Activated naive CD8-positive, alpha-beta T cell (primary cell): ENCODE measurements around the gene STK32B.

ENCODE experiments used
- H3K27ac Mint-ChIP-seq: one replicate; pipeline ENCODE4 v1.8.0; 2021; ENCODE audit warnings: mixed read lengths
- H3K27me3 Mint-ChIP-seq: one replicate; pipeline ENCODE4 v1.8.0; 2021; ENCODE audit warnings: mixed read lengths
- H3K36me3 Mint-ChIP-seq: one replicate; pipeline ENCODE4 v1.8.0; 2021; ENCODE audit warnings: mixed read lengths
- H3K4me1 Mint-ChIP-seq: one replicate; pipeline ENCODE4 v1.8.0; 2021; ENCODE audit warnings: low read depth, mixed read lengths
- H3K4me3 Mint-ChIP-seq: one replicate; pipeline ENCODE4 v1.8.0; 2021; ENCODE audit warnings: mild to moderate bottlenecking, mixed read lengths
- H3K9me3 Mint-ChIP-seq: one replicate; pipeline ENCODE4 v1.8.0; 2021; ENCODE audit warnings: low read depth, mixed read lengths

The STK32B gene

DNA sequence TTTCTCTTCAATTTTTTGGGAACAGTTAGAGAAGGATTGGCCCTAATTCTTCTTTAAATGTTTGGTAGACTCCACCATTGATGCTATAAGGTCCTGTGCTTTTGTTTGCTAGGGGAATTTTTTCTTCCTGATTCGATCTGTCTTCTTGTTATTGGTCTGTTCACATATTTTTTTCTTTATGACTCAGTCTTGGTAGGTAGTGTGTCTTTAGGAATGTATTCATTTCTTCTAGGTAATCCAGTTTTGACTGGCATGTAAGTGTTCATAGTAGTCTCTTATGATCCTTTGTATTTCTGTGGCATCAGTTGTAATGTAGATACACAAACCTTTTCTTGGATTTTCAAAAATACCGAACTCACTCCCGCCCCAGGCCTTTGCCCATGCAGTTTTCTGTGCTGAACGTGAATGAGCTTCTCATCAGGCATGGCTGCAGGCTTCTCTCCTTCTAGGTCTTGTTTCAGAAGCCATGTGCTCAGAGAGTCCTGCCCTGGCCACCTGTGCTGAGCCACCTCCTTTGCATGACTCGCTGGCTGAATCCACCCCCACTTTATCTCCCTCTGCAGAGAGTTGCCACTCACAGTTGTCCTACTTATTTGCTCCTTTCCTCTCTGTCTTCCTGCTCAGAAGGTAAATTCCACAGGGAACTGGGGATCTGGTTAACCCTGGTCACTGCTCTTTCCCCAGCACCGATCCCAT is 67.0 kb downstream of the STK32B start:
- H3K9me3 Mint-ChIP-seq: no peaks in the 10 kb centered on the region
- H3K4me1 Mint-ChIP-seq: no peaks in the 10 kb centered on the region
- H3K4me3 Mint-ChIP-seq: no peak overlapping the region
- H3K27ac Mint-ChIP-seq: no peak overlapping the region
- no peaks in the 10 kb centered on the region for H3K36me3 Mint-ChIP-seq
- H3K27me3 Mint-ChIP-seq: no peaks in the 10 kb centered on the region

DNA sequence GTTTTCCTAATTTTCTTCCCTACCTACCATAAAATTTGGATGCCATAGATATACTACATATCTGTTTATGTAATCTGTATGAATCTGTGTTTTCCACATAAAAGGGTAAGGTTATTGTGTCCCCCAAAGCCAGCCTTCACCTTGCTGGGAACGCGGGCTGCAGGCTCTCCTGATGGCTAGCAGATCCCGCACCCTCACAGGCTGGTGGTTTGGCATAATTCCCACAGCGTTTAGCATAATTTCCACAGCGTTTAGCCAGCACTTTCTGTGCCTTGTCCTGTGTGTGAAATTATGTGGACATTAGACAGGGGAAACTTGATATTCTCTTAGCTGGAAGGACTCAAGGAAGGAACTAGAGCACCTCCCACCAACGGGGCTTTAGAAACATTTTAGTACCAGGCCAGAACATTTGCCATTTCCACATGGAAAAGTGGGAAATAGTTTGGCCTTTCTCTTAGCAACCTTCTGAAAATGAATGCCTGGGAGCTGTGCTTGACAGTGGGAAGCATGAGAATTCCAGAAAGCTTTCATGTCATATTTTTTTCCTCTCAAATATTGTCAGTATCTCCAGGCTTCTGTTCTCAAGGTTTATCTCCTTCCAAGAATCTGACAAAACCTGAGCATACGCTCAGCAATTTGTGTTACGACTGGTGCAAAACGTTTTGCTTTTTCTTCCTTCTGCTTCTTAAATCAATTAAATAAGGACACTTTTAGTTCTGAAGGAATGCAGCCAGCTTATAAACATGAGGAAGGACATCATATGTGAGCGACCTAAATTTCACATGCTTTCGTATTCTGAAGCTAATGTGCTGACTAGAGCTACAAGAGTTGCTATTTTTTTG is 67.9 kb downstream of the STK32B start:
- H3K27me3 Mint-ChIP-seq: no peaks in the 10 kb centered on the region
- no peaks in the 10 kb centered on the region for H3K4me1 Mint-ChIP-seq
- H3K27ac Mint-ChIP-seq: no peak overlapping the region
- H3K36me3 Mint-ChIP-seq: no peaks in the 10 kb centered on the region
- no peaks in the 10 kb centered on the region for H3K9me3 Mint-ChIP-seq
- no peak overlapping the region for H3K4me3 Mint-ChIP-seq

- H3K9me3 Mint-ChIP-seq: no peaks in the 10 kb centered on the region
- H3K36me3 Mint-ChIP-seq: no peaks in the 10 kb centered on the region
- H3K27ac Mint-ChIP-seq: no peak overlapping the region
- H3K4me1 Mint-ChIP-seq: no peaks in the 10 kb centered on the region
- no peak overlapping the region for H3K4me3 Mint-ChIP-seq
- peaks cover 6% of the 10 kb centered on the region for H3K27me3 Mint-ChIP-seq
These were observed 68.8 kb downstream of the STK32B start for GRCh38 chr4:5120067-5120466.

DNA sequence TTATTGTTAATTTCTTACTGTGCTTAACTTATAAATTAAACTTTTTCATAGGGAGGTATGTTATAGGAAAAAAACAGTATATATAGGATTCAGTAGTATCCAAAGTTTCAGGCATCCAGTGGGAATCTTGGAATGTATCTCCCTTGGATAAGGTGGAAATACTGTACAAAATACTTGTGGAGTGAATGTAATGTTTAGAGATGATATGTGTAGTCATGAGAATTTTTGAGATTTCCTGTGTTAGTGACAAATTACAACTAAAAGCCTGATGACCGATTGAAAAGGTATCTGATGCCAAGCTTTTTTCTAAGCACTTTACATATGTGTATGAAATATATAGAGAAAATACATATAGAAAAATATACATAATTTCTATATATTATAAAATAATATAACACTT is 69.2 kb downstream of the STK32B start:
- H3K27ac Mint-ChIP-seq: no peak overlapping the region
- H3K36me3 Mint-ChIP-seq: no peaks in the 10 kb centered on the region
- no peaks in the 10 kb centered on the region for H3K9me3 Mint-ChIP-seq
- H3K27me3 Mint-ChIP-seq: peaks cover 6% of the 10 kb centered on the region
- no peak overlapping the region for H3K4me3 Mint-ChIP-seq
- H3K4me1 Mint-ChIP-seq: no peaks in the 10 kb centered on the region

DNA sequence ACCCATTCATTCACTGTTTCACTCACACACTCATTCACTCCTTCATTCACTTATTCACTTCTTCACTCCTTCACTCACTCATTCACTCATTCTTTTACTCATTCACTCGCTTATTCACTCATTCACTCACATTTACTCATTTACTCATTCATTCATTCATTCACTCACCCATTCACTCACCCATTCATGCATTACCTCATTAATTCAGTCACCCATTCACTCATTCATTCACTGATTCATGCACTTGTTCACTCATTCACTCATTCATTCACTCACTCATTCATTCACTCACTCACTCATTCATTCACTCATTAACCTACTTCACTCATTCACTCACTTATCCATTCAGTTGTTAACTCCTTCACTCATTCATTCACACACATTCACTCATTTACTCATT is 70.8 kb downstream of the STK32B start:
- no peaks in the 10 kb centered on the region for H3K9me3 Mint-ChIP-seq
- H3K4me3 Mint-ChIP-seq: no peak overlapping the region
- no peaks in the 10 kb centered on the region for H3K36me3 Mint-ChIP-seq
- H3K4me1 Mint-ChIP-seq: no peaks in the 10 kb centered on the region
- H3K27ac Mint-ChIP-seq: no peak overlapping the region
- H3K27me3 Mint-ChIP-seq: peaks cover 10% of the 10 kb centered on the region

- Mint-ChIP-seq H3K27me3 (peaks cover 11% of the 10 kb centered on the region), H3K9me3 (no peaks in the 10 kb centered on the region), H3K4me1 (no peaks in the 10 kb centered on the region), H3K36me3 (no peaks in the 10 kb centered on the region), H3K4me3 (no peak overlapping the region), H3K27ac (no peak overlapping the region)
These were observed 73.6 kb downstream of the STK32B start for GRCh38 chr4:5124876-5125275.

GRCh38 chr4:5125321-5125720 is 74.0 kb downstream of the STK32B start:
- H3K27ac Mint-ChIP-seq: no peak overlapping the region

DNA sequence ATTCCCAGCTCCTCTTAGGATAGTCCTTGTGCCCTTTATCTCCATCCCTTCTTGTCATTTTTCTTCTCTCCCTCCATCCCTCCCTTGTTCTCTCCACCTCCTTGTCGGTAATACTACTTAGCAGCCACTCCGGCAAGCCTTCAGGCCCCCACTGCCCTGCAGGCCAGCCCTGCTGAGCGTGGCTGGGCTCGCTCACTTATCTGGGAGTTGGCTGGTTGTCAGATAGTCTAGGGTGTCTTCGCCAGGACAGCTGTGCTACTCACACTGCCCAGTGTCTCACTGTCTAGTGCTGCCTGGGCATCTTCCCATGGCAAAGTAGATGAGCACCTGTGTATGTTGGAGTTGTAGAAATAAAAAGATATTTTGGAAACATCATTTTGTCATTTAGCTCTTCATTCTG is 75.0 kb downstream of the STK32B start:
- Mint-ChIP-seq H3K27ac (no peak overlapping the region), H3K4me3 (no peak overlapping the region)

More at GRCh38 chr4:5125321-5125720, 74.0 kb downstream of the STK32B start:
- H3K4me3 Mint-ChIP-seq: no peak overlapping the region
- H3K9me3 Mint-ChIP-seq: no peaks in the 10 kb centered on the region
- H3K27me3 Mint-ChIP-seq: peaks cover 11% of the 10 kb centered on the region
- no peaks in the 10 kb centered on the region for H3K4me1 Mint-ChIP-seq
- H3K36me3 Mint-ChIP-seq: no peaks in the 10 kb centered on the region

GRCh38 chr4:5126857-5127256 is 75.6 kb downstream of the STK32B start:
- Mint-ChIP-seq H3K27ac (no peak overlapping the region), H3K9me3 (peaks cover 5% of the 10 kb centered on the region), H3K27me3 (peaks cover 18% of the 10 kb centered on the region), H3K4me3 (no peak overlapping the region), H3K4me1 (no peaks in the 10 kb centered on the region), H3K36me3 (no peaks in the 10 kb centered on the region)

More for the DNA sequence above, 75.0 kb downstream of the STK32B start:
- Mint-ChIP-seq H3K36me3 (no peaks in the 10 kb centered on the region), H3K4me1 (no peaks in the 10 kb centered on the region), H3K9me3 (no peaks in the 10 kb centered on the region), H3K27me3 (peaks cover 13% of the 10 kb centered on the region)

DNA sequence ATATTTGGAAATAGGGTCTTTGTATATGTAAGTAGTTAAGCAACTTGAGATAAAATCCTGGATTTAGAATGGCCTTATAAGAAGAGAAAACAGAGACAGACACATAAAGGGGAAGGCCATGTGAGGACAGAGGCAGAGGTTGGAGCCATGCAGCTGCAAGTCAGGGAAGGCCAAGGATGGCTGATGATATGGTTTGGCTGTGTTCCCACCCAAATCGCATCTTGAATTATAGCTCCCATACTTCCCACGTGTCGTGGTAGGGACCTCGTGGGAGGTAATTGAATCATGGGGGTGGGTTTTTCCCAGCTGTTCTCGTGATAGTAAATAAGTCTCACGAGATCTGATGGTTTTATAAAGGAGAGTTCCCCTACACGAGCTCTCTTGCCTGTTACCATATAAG is 76.3 kb downstream of the STK32B start:
- Mint-ChIP-seq H3K36me3 (no peaks in the 10 kb centered on the region), H3K27me3 (peaks cover 19% of the 10 kb centered on the region), H3K27ac (no peak overlapping the region), H3K9me3 (peaks cover 7% of the 10 kb centered on the region), H3K4me3 (no peak overlapping the region), H3K4me1 (no peaks in the 10 kb centered on the region)

DNA sequence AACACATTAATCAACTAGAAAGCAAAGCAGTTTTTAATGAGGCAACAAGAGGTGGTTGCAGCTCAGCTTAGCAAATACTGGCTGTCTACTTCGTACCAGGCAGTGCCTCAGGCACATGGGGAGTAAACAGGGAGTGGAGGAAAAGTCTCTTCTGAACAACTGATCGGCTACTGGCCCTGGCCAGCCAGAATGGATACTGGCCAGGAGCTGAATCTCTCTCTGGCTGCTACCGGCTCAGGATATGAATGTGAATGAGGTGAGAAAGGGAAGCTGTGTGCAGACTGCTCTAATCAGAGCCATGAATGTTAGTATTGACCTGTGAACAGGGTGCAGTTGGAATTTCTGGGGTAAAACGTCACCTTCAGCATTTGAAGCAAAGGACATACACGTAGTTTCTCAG is 77.3 kb downstream of the STK32B start:
- no peaks in the 10 kb centered on the region for H3K36me3 Mint-ChIP-seq
- H3K4me3 Mint-ChIP-seq: no peak overlapping the region
- H3K27me3 Mint-ChIP-seq: peaks cover 19% of the 10 kb centered on the region
- peaks cover 7% of the 10 kb centered on the region for H3K9me3 Mint-ChIP-seq
- H3K27ac Mint-ChIP-seq: no peak overlapping the region
- no peaks in the 10 kb centered on the region for H3K4me1 Mint-ChIP-seq

DNA sequence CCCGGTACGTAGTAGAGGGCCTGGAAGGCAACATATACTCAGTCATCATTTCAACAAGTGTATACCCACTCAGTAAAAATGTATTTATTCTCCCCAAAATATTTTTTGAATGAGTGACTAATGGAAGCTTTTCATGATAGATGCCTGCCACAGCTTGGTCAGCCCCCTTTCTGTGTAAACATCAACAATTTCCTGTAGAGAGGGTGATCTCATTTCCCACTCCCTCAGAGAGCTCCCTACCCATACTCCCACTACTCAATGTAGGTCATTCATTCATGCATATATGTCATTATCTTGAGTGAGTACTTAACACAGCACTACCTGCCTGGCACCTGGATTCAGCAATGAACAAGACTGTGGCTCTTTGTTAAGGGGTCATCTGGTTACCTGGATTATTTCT is 81.9 kb downstream of the STK32B start:
- Mint-ChIP-seq H3K9me3 (peaks cover 7% of the 10 kb centered on the region), H3K4me1 (no peaks in the 10 kb centered on the region), H3K27ac (no peak overlapping the region), H3K27me3 (peaks cover 8% of the 10 kb centered on the region), H3K36me3 (no peaks in the 10 kb centered on the region), H3K4me3 (no peak overlapping the region)

DNA sequence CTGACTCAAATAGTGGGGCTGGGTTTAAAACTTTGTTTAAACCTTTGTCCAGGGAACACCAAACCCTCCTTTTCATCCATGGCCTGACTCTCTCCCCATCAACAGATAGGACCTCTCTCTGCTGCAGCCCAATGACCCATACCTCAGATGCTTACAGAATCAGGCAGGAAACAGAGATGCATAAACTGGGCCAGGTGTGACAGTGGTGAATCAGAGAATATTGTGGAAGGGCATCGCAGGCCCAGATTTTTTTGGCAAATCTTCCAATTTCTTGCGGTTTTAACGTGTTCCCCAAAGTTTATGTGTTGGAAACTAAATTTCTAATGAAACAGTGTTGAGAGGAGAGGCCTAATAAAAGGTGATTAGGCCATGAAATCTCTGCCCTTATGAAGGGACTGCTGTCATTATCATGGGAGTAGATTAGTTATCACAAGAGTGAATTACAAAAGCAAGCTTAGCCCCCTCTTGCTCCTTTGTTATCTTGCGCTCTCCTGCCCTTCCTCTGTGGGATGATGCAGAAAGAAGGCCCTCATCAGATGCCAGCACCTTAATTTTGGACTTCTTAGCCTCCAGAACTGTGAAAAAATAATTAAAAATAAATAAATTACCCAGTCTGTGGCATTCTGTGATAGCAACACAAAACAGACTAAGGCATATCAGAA is 82.8 kb downstream of the STK32B start:
- H3K9me3 Mint-ChIP-seq: peaks cover 7% of the 10 kb centered on the region
- no peaks in the 10 kb centered on the region for H3K4me1 Mint-ChIP-seq
- H3K36me3 Mint-ChIP-seq: no peaks in the 10 kb centered on the region
- H3K27ac Mint-ChIP-seq: no peak overlapping the region
- H3K4me3 Mint-ChIP-seq: no peak overlapping the region
- H3K27me3 Mint-ChIP-seq: peaks cover 9% of the 10 kb centered on the region

DNA sequence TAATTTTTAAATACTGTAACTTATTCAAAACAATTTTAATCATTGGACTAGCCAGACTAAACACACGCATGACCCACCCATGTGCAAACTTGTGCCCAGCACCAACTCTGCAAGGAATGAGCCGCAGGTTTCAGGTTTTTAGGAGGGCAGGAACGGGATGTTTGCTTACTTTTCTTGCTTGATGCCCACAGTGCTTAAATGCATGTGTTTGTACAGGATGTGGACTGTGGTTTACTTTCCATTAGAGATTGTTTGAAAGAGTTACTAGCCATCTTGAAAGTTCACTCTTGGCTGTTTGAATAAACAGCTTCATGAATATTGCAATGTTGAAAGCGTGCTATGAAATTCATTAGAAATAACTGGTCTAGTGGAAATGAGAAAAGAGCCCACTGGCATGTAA is 83.3 kb downstream of the STK32B start:
- H3K27me3 Mint-ChIP-seq: peaks cover 9% of the 10 kb centered on the region
- no peaks in the 10 kb centered on the region for H3K36me3 Mint-ChIP-seq
- peaks cover 7% of the 10 kb centered on the region for H3K9me3 Mint-ChIP-seq
- no peak overlapping the region for H3K27ac Mint-ChIP-seq
- no peak overlapping the region for H3K4me3 Mint-ChIP-seq
- H3K4me1 Mint-ChIP-seq: no peaks in the 10 kb centered on the region

DNA sequence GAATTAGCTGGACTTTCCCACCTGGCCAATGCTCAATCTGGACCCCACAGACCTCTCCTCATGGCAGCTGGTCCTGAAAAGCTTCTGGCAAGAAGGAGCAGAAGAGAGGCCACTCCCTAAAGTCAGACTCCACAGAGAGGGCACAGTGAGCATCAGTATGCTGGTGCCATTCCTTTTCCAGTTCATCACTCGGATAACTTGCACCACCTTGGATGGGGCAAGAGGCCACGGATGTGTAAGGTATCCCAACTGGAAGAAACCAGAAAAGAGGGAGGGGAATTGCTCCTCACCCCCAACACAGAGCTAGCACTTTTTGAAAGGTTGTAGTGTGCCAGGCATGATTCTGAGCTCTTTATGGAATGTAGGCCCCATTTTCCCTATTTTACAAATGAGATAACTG is 85.9 kb downstream of the STK32B start:
- no peak overlapping the region for H3K27ac Mint-ChIP-seq
- no peaks in the 10 kb centered on the region for H3K36me3 Mint-ChIP-seq
- no peaks in the 10 kb centered on the region for H3K4me1 Mint-ChIP-seq
- H3K27me3 Mint-ChIP-seq: peaks cover 1% of the 10 kb centered on the region
- no peaks in the 10 kb centered on the region for H3K9me3 Mint-ChIP-seq
- no peak overlapping the region for H3K4me3 Mint-ChIP-seq
